Measurements from ENCODE around the gene CDCA8.
A peak's percentile ranks its signal among the peaks of the same experiment; 100 is the strongest.
"Not testable (repeated sequence)": the region's sequence is repeated elsewhere in the genome, so short reads cannot be mapped to it uniquely, and the experiment has no call there.

CDCA8 gene

DNA sequence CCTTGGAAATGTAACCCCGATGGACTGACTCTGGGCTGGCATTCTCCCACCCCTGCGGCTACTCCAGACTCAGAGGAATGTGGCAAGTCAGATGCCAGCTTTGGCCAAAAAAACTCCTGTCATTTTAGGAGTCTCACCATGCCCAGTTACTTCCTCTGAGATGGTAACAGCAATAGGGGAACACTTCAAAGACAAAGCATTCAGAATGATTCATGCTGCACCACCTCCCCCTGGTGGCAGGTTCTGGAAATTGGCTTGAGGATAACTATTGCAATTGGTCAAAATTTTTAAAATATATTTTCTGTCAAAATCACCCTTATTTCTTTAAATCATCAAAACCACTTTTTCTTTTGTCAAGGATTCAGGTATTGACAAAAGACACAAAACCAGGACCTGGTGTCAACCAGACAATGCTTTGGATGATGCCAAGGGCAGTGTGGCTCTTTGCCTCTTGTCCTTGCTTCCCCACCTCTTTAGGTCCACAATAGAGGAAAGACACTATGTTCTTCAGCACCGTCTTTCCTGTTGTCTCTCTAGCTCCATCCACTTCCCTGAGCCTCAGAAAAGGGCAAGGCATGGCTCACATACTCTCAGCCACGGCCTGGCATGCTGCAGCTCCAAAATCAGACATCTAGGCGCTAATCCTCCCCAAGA lies 9.9 kb upstream of the CDCA8 start:
- no peak overlapping the region for H3K4me3 ChIP-seq (ENCODE audit: low read depth, low read length)
- DNase-seq (ENCODE audit: low read depth) = peak; percentile 78
- TF ChIP-seq CTCF (IDR thresholded peaks at IDR 0.05; ENCODE audit: insufficient read depth, low read depth, low read length, missing control alignments) = peak; percentile 81

GRCh38 chr1:37684182-37684581 lies 8.1 kb upstream of the CDCA8 start:
- not testable (repeated sequence) for DNase-seq (ENCODE audit: low read depth); H3K4me3 ChIP-seq (ENCODE audit: low read depth, low read length)

DNA sequence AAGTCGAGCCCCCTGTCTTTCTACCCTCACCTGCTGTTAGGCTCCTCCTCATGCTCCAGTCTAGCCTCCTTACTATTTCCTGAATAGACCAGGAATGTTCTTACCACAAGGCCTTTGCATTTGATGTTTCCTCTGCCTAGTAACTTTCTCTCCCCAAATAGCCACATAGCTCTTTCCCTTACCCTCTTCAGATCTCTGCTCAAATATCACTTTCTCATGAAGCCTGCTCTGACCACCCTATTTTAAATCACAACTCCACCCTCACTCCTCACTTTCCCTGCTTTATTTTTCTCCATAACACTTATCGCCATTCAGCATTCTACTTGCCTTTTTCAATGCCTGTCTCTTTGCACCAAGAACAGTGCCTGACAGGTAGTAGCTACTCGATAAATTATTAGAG lies 6.6 kb upstream of the CDCA8 start:
- H3K4me3 ChIP-seq (ENCODE audit: low read depth, low read length) = no peak overlapping the region
- DNase-seq (ENCODE audit: low read depth) = no peak
- TF ChIP-seq CTCF (IDR thresholded peaks at IDR 0.05; ENCODE audit: insufficient read depth, low read depth, low read length, missing control alignments) = no peak

GRCh38 chr1:37687764-37688163 lies 4.6 kb upstream of the CDCA8 start:
- DNase-seq (ENCODE audit: low read depth); H3K4me3 ChIP-seq (ENCODE audit: low read depth, low read length): not testable (repeated sequence)

GRCh38 chr1:37688926-37689325 lies 3.4 kb upstream of the CDCA8 start:
- TF ChIP-seq CTCF (IDR thresholded peaks at IDR 0.05; ENCODE audit: insufficient read depth, low read depth, low read length, missing control alignments) = no peak
- no peak for DNase-seq (ENCODE audit: low read depth)
- peak overlapping the region; percentile 84 for H3K4me3 ChIP-seq (ENCODE audit: low read depth, low read length)

GRCh38 chr1:37691497-37692077 lies 729 bp upstream of the CDCA8 start:
- DNase-seq (ENCODE audit: low read depth) = peak; percentile 51
- H3K4me3 ChIP-seq (ENCODE audit: low read depth, low read length) = peak overlapping the region; percentile 62

DNA sequence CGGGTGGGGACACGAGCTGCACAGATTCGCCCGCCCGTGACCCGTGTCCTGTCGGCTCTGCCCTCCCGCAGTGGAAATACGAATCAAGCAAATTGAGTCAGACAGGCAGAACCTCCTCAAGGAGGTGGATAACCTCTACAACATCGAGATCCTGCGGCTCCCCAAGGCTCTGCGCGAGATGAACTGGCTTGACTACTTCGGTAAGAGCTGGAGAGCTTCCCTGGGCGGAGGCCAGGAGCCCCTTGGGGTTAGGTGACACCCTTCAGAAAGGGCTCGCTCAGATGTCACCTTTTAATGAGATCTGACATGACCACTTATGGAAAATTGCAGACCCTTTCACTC lies 489 bp downstream of the CDCA8 start:
- no peak for DNase-seq (ENCODE audit: low read depth)
- peak overlapping the region; percentile 69 for H3K4me3 ChIP-seq (ENCODE audit: low read depth, low read length)
- TF ChIP-seq CTCF (IDR thresholded peaks at IDR 0.05; ENCODE audit: insufficient read depth, low read depth, low read length, missing control alignments) = no peak

More at GRCh38 chr1:37691497-37692077, 729 bp upstream of the CDCA8 start:
- TF ChIP-seq CTCF (IDR thresholded peaks at IDR 0.05; ENCODE audit: insufficient read depth, low read depth, low read length, missing control alignments) = no peak

GRCh38 chr1:37697090-37697489 lies 4.8 kb downstream of the CDCA8 start:
- no peak for DNase-seq (ENCODE audit: low read depth)
- no peak for TF ChIP-seq CTCF (IDR thresholded peaks at IDR 0.05; ENCODE audit: insufficient read depth, low read depth, low read length, missing control alignments)
- no peak overlapping the region for H3K4me3 ChIP-seq (ENCODE audit: low read depth, low read length)

Data from GM12865 (cell line).